Activated CD8-positive, alpha-beta memory T cell treated with anti-CD3 and anti-CD28 coated beads for 36 hours (primary cell): ENCODE results near the gene SYPL2. TPM values are rescaled to one million over a fixed set of nuclear protein-coding genes. Genes with fewer than 3 reads are reported as not detected.
"Not testable (repeated sequence)": the region's sequence is repeated elsewhere in the genome, so short reads cannot be mapped to it uniquely, and the experiment has no call there.

Experiments used
- CTCF ChIA-PET: fragments of 350-600 bp; sonication (Branson Sonifier 250); formaldehyde crosslinking; loops from one replicate; lab custom pipeline; 2021; ENCODE audit warnings: antibody characterized with exemption; lab: Charles Lee
- POLR2A ChIA-PET: fragments of 350-600 bp; sonication (Branson Sonifier 250); formaldehyde crosslinking; loops from one replicate; lab custom pipeline; 2021; ENCODE audit warnings: antibody characterized with exemption; lab: Charles Lee
- total RNA-seq, 2 experiments: library from RNA; stranded (reverse); gene quantifications; one replicate each; pipeline ENCODE4 v1.2.3, GENCODE V29; 2021

Gene SYPL2
- total RNA-seq = under 1 TPM; 0.06 to 0.13 TPM

DNA sequence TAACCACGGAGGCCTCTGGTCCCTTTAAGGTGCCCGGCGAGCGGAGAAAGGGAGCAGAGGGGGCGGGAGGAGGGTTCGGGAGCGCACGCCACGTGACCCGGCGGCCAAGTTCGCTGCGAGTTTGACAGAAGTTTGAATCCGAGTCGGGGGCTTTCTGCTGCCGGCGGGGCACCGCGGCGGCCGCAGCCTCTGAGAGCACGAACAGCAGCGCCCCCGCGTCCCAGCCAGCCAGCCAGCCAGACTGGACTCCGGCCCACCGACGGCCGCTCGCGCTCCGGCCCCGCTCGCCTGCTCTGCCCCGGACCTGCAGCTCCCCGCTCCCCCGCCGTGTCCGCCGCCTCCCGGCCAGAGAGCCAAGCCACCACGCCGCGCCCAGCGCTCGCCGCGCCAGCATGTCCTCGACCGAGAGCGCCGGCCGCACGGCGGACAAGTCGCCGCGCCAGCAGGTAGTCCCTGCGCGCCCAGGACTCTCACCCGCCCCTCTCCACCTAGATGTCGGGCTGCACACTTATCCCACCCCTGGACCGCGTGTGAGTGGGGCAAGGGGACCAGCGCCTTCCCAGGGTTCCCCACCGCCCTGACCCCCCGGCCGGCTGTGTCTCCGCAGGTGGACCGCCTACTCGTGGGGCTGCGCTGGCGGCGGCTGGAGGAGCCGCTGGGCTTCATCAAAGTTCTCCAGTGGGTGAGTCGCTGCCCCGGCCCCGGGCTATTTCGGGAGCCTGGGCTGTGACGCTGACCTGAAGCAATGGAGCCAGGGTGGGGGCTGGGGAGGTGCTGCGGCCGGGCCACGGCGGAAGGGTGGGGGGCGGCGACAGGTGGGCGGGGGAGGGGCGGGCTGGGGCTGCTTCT lies at the start of gene SYPL2:
Gene SYPL2 (plus strand): TSS at position 95 of the 849 bp plus-strand sequence. CDS start 298 bp downstream, at position 393.
- CTCF ChIA-PET = interaction anchor here (0.9 kb wide), 1 partner anchor 562 kb away, joined by 3 read pairs; no protein-coding TSS in a partner anchor

DNA sequence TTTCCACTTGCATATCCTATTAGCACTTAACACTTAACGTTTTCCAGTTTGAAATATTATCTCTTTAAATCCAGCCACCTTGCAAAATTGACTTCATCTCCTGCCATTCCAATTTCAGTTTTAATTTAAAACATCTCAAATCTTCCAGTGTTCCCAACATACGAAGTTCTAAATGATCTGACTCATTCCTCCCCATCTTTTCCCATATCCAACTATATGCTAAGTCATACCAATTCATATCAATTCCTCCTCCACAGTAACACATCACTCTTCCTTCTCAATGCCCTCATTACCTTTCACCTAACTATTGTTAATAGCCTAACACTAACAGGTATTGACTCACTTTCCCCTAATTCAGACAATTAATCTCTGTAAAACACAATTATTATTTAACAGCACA lies 42.8 kb upstream of the SYPL2 start:
- CTCF ChIA-PET = interaction anchor here (1.2 kb wide), 1 partner anchor 9 kb away, joined by 3 read pairs; no protein-coding TSS in a partner anchor
- POLR2A ChIA-PET = interaction anchor here (2.9 kb wide), 1 partner anchor 323 kb away, joined by 6 read pairs; no protein-coding TSS in a partner anchor

More for the DNA sequence above, at the start of gene SYPL2:
- POLR2A ChIA-PET = no interaction called here

DNA sequence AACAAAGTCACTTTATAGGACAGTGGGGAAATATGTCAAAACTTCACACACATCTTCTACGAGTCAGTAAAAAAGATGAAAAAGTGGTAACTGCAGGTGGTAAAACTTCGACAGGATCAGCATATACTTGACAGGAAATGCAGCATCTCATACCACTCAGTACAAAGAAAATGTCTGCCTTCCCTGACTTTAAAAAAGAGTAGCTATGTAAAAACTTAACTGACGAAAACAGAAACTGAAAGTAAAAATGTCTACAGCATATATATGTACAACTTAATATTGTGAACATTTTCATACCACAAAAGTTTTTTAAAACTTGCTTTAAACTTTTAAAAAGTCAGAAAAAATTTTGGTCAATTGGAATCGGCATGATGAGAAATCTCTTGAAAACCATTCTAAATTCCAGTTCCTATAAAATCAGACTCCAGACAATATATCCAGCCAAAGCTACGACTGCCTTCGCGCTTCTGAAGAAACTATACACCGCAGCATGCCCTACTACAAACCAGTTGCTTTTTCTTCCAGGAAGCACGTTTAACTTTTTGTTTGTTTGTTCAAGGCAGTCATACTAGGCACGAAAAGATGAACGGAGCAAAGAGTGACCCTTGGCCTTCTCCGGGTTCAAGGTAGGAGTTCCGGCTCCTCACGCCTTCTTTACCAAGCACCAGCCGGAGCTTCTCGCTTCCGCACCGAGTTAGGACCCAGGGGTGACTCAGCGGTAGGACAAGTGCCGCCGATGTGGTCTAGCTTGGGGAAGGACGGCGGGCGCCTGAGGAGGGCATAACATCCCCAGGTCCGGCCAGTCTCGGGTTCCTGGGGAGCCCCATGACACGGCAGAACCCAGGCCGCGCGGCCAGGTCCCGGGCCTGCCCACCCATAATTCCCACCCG lies 40.7 kb upstream of the SYPL2 start:
- POLR2A ChIA-PET = interaction anchor here (0.6 to 2.9 kb wide), 9 partner anchors 35 to 326 kb away, joined by 3 to 9 read pairs (median 4); partner anchors contain the start of genes AMIGO1, ATXN7L2 and GNAI3
- CTCF ChIA-PET = interaction anchor here (0.9 to 4.5 kb wide), 6 partner anchors 26 to 120 kb away, joined by 3 to 20 read pairs (median 4); no protein-coding TSS in a partner anchor

DNA sequence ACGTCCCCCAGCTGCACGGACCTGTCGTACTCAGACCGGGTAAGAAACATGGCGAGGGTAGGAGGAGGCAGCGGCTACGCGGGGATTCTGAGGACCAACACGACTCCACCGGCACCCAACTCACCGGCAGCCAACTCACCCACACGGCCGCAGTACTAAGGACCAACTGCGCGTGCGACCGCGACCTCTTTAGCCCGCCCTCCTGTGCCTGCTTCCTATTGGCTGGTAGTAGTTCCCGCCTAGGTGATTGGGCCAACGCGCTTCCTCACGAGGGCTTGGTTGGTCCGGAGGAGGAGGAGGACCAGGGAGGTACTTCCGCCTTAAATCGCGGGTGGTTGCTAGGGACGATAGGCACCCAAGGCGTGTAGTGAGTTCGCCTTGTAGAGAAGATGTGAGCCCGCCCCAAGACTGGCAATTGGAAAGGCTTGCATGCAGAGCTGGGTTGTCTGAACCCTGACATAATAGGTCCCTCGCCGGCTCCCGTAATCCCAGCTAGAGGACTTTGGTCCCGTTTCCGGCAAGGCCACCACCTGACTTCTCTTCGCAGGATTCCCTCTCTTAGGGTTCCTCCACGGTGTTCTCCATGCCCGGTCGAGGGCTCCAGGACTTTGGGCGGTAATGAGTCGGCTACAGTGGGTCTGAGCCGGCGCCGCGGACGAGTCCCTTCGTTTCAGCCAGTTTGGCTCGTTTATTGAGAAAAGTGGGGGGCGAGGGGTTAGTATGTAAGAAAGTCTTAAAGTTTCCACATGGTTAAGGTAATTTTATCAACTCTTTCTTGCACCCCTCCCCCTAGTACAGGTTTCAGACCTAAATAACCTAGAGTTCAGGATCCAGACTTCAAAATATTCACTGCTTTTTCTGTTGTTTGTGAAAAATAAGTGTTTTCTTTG lies 39.8 kb upstream of the SYPL2 start, which contains the start of gene PSMA5:
Gene PSMA5 (minus strand): TSS at position 168 of the 890 bp plus-strand sequence. CDS start 118 bp downstream, at position 50.
- ChIA-PET POLR2A (interaction anchor here (0.6 to 2.9 kb wide), 6 partner anchors 58 to 326 kb away, joined by 3 to 9 read pairs (median 6); partner anchors contain the start of genes ATXN7L2 and GNAI3), CTCF (interaction anchor here (0.7 to 4.5 kb wide), 4 partner anchors 52 to 120 kb away, joined by 3 to 20 read pairs (median 6); no protein-coding TSS in a partner anchor)

DNA sequence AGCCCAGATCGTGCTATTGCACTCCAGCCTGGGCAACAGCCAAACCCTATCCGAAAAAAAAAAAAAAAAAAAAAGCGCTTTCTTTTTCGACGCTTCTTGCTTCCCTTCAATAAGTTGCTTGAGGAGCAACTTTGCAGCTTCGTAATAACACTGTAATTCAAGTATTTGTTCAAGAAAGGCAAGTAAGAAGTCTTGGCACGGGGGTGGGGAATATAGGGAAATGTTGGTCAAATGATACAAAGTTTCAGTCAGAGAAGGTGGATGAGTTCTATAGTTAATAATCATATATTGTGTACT lies 39.2 kb upstream of the SYPL2 start:
- POLR2A ChIA-PET = interaction anchor here (1.2 to 1.7 kb wide), 2 partner anchors 106 to 212 kb away, joined by 4 to 9 read pairs; no protein-coding TSS in a partner anchor
- CTCF ChIA-PET = interaction anchor here (0.7 to 4.5 kb wide), 2 partner anchors 52 to 105 kb away, joined by 4 to 20 read pairs; no protein-coding TSS in a partner anchor

DNA sequence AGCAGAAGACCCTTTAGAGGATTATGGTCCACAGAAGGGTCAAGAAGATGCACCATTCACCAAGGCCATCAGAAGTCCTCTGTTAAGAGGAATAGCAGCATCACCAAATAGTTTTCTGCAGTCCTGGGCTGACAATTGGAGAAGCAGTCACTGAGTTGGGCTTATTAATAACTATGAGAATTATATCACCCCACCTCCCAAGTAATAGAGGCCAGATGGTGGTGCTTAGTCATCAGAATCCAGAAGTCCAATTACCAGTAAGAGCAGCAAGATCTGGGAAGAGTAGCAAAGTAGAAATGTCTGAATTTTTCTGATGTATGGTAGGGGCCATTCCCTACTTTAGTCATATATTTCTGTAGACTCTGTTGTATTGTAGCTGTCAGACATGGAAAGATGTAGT lies 34.0 kb upstream of the SYPL2 start:
- CTCF ChIA-PET = interaction anchor here (0.5 kb wide), 1 partner anchor 38 kb away, joined by 3 read pairs; no protein-coding TSS in a partner anchor
- POLR2A ChIA-PET = no interaction called here

DNA sequence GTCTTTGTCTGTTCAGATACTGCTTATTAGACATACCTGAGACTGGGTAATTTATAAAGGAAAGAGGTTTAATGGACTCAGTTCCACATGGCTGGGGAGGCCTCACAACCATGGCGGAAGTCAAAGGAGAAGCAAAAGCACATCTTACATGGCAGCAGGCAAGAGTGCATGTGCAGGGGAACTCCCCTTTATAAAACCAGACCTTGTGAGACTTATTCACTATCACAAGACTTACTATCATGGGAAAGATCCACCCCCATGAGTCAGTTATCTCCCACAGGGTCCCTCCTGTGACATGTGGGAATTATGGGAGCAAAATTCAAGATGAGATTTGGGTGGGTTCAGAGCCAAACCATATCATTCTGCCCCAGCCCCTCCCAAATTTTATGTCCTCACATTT lies 33.0 kb upstream of the SYPL2 start:
- ChIA-PET POLR2A (no interaction called here), CTCF (no interaction called here)

DNA sequence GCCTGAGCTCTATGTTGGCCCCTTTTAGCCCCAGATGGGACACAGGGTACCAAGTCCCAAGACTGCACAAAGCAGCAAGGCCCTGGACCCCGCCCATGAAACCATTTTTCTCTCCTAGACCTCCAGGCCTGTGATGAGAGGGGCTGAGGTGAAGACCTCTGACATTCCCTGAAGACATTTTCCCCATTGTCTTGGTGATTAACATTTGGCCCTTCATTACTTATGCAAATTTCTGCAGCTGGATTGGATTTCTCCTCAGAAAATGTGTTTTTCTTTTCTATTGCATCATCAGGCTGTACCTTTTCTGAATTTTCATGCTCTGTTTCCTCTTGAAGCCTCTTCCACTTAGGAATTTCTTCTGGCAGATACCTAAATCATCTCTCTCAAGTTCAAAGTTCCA lies 31.9 kb upstream of the SYPL2 start:
- ChIA-PET CTCF (no interaction called here), POLR2A (no interaction called here)

DNA sequence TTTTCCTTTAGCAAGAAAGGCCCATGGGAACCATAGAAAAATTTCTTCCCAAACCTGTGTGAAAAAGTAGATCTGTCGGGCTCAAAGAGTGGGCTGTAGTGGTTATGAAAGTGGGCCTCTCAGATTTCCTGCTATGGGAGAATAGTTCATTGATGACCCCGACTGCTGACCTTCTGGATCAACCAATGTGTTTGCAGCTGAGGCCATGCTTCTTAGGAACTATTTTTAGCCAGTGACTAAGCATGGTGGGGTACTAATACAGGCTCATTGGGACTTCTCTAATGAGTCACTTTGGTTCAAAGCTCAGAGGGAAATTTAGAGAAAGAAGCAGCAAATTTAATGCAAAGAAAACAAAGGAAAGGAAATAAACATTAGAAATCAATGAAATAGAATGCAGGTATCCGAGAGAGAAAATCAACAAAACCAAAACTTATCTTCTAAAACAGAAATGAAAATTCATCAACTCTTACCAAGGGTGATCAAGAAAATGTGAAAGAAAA lies 27.5 kb upstream of the SYPL2 start:
- ChIA-PET POLR2A (no interaction called here), CTCF (interaction anchor here (1.3 kb wide), 1 partner anchor 55 kb away, joined by 3 read pairs; the partner anchor contains the start of gene CYB561D1)

DNA sequence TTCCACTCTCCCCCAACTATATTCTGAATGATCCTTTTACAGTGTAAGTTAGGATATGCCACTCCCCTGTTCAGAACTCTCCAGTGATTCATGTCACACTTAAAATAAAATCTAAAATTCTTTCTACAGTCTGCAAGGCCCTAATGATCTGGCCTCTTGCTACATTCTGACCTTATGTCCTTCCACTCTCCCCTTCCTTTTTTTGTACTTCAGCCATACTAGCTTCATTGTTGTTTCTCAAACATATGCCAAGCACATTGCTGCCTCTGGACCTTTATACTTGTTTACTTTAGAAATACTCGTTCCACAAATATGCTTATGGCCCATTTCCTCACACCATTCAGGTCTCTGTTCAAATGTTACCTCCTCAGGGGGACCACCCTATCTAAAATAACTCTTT lies 25.3 kb upstream of the SYPL2 start:
- CTCF ChIA-PET = no interaction called here
- POLR2A ChIA-PET = no interaction called here

DNA sequence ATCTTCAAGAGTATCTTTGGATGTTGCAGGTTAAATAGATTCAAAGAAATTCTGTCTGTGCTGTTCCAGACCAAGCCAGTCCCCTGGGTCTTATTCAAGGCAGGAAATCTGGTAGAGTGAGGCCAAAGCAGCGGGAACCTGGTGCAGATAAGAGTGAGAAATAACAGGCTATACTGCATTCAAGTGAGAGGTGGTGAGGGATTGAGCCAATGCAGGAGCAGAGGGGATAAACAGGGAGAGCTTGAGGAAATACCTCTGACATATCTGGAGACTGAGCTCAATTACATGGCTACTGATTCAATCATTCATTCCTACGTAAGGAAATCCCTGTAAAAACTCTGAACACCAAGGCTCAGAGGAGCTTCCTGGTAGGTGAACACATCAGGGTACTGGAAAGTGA lies 22.9 kb upstream of the SYPL2 start:
- POLR2A ChIA-PET = no interaction called here
- CTCF ChIA-PET = no interaction called here

DNA sequence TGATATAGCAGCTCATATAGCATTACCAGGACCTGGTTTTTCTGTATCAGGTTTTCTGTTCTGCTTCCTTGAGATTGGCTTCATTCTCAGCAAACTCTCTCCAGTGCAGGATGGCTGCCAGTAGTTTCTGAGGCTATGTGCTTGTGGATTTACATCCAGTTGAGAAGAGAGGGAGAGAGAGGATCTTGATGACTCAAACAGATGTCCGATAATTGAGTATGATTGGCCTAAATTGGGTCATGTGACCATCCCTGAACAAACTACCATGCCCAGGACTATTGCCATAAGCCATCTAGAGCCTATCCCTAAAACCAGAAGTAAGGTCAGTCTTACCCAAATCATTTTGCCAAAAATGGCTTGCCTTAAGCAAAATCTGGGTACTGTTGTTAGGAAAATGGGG lies 22.0 kb upstream of the SYPL2 start:
- ChIA-PET POLR2A (no interaction called here), CTCF (no interaction called here)

DNA sequence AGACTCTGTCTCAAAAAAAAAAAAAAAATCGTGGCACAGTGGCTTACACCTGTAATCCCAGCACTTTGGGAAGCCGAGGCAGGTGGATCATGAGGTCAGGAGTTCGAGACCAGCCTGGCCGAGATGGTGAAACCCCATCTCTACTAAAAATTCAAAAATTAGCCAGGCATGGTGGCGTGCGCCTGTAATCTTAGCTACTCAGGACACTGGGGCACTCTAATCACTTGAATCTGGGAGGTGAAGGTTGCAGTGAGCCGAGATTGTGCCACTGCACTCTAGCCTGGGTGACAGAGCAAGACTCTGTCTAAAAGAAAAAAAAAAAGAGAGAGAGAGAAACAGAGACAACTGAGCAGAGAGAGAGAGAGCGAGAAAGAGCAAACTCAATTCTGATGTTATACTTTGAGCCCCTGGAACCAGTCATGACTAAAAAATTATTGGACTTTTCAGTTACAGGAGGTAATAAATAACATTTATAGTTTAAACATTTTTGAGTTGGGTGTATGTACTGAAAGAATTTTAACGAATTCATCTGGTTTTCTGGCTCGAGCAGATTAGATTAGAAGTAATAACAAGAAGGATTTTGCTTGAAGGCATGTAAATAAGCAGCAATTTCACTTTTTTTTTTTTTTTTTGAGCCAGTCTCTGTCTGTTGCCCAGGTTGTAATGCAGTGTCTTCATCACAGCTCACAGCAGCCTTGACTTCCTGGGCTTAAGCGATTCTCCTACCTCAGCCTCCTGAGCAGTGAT lies 20.2 kb upstream of the SYPL2 start:
- CTCF ChIA-PET, POLR2A ChIA-PET: not testable (repeated sequence)

DNA sequence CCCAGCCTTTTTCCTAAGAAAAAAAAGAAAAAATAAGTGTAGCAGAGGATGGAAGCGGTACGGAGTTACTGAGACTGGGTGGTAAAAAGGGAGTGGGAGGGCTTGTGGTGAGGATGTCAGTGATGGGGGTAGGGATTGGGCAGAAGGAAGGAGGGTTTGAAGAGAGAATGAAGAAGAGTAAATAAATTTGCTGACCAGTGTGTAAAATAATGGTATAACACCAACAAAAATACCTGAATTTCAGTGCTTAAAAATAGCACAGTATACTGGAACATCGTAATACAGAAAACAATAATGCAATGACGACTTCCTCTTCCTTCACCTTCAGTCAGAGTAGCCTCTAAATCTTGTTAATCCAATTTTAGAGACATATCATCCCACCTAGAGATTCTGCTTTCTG lies 18.8 kb upstream of the SYPL2 start:
- CTCF ChIA-PET = interaction anchor here (0.6 kb wide), 1 partner anchor 534 kb away, joined by 3 read pairs; no protein-coding TSS in a partner anchor
- POLR2A ChIA-PET = no interaction called here

DNA sequence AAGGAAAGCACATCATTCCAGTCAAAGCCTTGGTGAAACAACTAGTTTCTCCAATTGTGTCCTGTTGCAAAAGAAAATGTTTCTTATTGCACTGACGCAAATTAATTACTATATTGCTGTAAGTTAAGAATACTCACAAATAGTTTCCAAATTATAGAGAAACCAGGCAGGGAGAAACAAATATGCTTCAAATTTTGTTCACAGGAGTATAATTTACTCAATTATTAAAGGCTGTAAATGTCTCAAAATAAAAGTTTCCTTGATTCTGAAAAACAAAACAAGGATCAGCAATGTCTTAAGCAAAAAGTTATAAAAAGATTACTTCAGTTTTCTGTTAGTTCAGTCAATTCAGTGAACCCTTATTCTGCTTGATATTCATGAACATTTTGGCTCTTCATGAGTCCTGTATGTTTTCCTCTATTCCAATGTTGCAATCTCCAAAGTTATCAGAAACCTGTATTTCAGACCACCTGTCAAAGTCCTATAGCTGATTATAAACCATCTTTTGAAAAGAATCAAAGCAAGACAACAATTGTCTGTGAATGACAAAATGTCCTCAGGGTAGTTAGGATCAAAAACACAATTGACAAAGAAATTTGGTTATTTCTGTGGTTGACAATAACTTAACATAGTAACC lies 11.7 kb upstream of the SYPL2 start:
- ChIA-PET POLR2A (no interaction called here), CTCF (no interaction called here)

DNA sequence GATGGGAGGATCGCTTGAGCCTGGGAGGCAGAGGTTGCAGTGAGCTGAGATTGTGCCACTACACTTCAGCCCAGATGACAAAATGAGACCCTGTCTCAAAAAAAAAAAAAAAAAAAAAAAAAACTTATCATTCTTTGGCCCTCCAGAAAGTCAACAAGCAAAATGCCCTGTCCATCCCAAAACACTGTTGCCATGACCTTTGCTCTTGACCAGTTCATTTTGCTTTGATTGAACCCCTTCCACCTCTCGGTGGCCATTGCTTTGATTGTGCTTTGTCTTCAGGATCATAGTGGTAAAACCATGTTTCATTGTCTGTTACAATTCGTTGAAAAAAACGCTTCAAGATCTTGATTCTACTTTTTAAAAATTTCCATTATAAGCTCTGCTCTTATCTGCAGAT lies 8.5 kb upstream of the SYPL2 start:
- POLR2A ChIA-PET = no interaction called here
- CTCF ChIA-PET = no interaction called here

DNA sequence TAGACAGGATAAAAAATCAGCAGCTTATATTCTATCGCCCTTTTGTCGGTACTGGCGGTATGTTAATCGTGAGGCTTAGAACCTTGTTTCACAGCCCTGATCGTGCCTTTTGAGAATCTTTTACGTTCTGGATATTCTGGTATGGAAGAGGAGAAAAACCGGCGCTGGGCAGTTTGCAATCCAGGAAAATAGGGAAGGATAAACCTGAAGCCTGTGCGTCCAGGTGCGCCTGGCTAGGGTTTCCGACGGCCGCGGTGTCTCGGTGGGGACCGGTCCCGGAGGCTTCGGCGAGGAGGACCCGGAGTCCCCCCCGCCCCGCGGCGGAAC lies 258 bp upstream of the SYPL2 start:
- ChIA-PET CTCF (interaction anchor here (0.9 kb wide), 1 partner anchor 563 kb away, joined by 3 read pairs; no protein-coding TSS in a partner anchor), POLR2A (no interaction called here)
